H1 (cell line): ENCODE data around the gene ANKS1B.

ENCODE experiments used
- CREB1 ChIP-seq: IDR thresholded peaks from 2 replicates; pipeline ENCODE4 v1.6.1; 2012; ENCODE audit warnings: inconsistent platforms
- EP300 ChIP-seq, 2 experiments: IDR thresholded peaks; 1 replicate in 1 of 2; 2 replicates in 1 of 2; pipeline ENCODE4 v1.6.1; 2011 to 2012; ENCODE audit warnings: low read depth in 2 of 2, low read length in 2 of 2, mild to moderate bottlenecking in 2 of 2, borderline replicate concordance in 1 of 2, inconsistent platforms in 1 of 2, moderate library complexity in 1 of 2
- HDAC2 ChIP-seq, 2 experiments: fragments of 300-600 bp in 1 of 2; sonication (generic) in 1 of 2; IDR thresholded peaks; 2 replicates each; pipeline ENCODE4 v1.6.1; 2011 to 2012; ENCODE audit warnings: low read depth in 2 of 2, low read length in 2 of 2, mild to moderate bottlenecking in 2 of 2, moderate library complexity in 2 of 2, borderline replicate concordance in 1 of 2, inconsistent platforms in 1 of 2
- JUN ChIP-seq: IDR thresholded peaks from 2 replicates; pipeline ENCODE4 v1.6.1; 2011; ENCODE audit warnings: low read depth, mild to moderate bottlenecking, improper control_type of control experiment, low read length
- POLR2A ChIP-seq, 2 experiments: IDR thresholded peaks; 1 replicate in 1 of 2; 2 replicates in 1 of 2; pipeline ENCODE4 v1.6.1; 2011; ENCODE audit warnings: low read depth in 2 of 2, low read length in 2 of 2, mild to moderate bottlenecking in 2 of 2; ENCODE audit errors: control extremely low read depth in 1 of 2
- POLR2AphosphoS5 ChIP-seq: IDR thresholded peaks from 2 replicates; pipeline ENCODE4 v1.6.1; 2011; ENCODE audit warnings: low read depth, low read length
- SIN3A ChIP-seq, 2 experiments: IDR thresholded peaks in 1 of 2; conservative IDR thresholded peaks in 1 of 2; 2 replicates each; pipeline ENCODE4 v1.6.1; 2011 to 2012; ENCODE audit warnings: low read length in 2 of 2, improper control_type of control experiment in 1 of 2, low read depth in 1 of 2, mild to moderate bottlenecking in 1 of 2
- SP1 ChIP-seq: IDR thresholded peaks from 2 replicates; pipeline ENCODE4 v1.6.1; 2011; ENCODE audit warnings: low read depth, low read length
- TCF12 ChIP-seq: IDR thresholded peaks from 2 replicates; pipeline ENCODE4 v1.6.1; 2011; ENCODE audit warnings: low read depth, mild to moderate bottlenecking, low read length
- ZNF274 ChIP-seq: IDR thresholded peaks from 2 replicates; pipeline ENCODE4 v1.7.0; 2012; ENCODE audit warnings: low read length, borderline replicate concordance; ENCODE audit errors: extremely low read depth
- TF ChIP-seq, protein P1 (sequence below), 3 experiments: IDR thresholded peaks; 1 replicate in 2 of 3; 2 replicates in 1 of 3; pipeline versions ENCODE4 v1.5.1 to v1.6.1; 2011; ENCODE audit warnings: low read length in 3 of 3, mild to moderate bottlenecking in 3 of 3, inconsistent platforms in 2 of 3, low read depth in 1 of 3, moderate library complexity in 1 of 3; ENCODE audit not compliant: insufficient read depth in 1 of 3; ENCODE audit errors: control extremely low read depth in 1 of 3
- TF ChIP-seq, protein P2 (sequence below): IDR thresholded peaks from 2 replicates; pipeline ENCODE4 v1.6.1; 2011; ENCODE audit warnings: low read length, improper control_type of control experiment

DNA sequence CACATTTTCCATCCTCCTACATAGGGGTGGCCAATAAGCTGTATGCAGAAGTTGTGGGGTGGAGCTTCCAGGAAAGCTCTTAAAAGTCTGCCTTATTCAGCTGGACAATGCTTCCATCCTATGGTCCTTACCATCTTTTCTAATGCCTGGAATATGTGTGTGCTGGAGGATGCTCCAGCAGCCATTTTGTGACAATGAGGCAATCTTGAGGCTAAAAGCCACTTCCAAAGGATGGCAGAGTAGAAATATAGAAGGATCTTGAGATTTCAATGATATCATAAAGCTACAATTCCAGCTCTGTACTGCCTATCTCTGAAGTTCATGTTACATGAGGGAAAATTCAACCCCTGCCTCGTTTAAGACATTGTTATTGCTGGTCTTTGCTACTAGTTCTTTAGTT, 1244.0 kb downstream of the ANKS1B start:
- TF ChIP-seq, protein P1, sequence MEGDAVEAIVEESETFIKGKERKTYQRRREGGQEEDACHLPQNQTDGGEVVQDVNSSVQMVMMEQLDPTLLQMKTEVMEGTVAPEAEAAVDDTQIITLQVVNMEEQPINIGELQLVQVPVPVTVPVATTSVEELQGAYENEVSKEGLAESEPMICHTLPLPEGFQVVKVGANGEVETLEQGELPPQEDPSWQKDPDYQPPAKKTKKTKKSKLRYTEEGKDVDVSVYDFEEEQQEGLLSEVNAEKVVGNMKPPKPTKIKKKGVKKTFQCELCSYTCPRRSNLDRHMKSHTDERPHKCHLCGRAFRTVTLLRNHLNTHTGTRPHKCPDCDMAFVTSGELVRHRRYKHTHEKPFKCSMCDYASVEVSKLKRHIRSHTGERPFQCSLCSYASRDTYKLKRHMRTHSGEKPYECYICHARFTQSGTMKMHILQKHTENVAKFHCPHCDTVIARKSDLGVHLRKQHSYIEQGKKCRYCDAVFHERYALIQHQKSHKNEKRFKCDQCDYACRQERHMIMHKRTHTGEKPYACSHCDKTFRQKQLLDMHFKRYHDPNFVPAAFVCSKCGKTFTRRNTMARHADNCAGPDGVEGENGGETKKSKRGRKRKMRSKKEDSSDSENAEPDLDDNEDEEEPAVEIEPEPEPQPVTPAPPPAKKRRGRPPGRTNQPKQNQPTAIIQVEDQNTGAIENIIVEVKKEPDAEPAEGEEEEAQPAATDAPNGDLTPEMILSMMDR (IDR thresholded peaks at IDR 0.05; ENCODE audit: control extremely low read depth in 1 of 3, insufficient read depth in 1 of 3, low read depth in 1 of 3, low read length in 3 of 3), result no peak
- TF ChIP-seq TCF12 (no peak), POLR2A (IDR thresholded peaks at IDR 0.05; ENCODE audit: control extremely low read depth in 1 of 2, low read depth in 2 of 2, low read length in 2 of 2) (no peak), SP1 (no peak), CREB1 (no peak), SIN3A (conservative IDR thresholded peaks at IDR 0.05 in 1 of 2, IDR thresholded peaks at IDR 0.05 in 1 of 2; ENCODE audit: low read depth in 1 of 2, low read length in 2 of 2) (no peak), EP300 (IDR thresholded peaks at IDR 0.05; ENCODE audit: borderline replicate concordance in 1 of 2, low read depth in 2 of 2, low read length in 2 of 2) (no peak), POLR2AphosphoS5 (no peak), JUN (no peak), ZNF274 (no peak), HDAC2 (IDR thresholded peaks at IDR 0.05; ENCODE audit: borderline replicate concordance in 1 of 2, low read depth in 2 of 2, low read length in 2 of 2) (no peak)
- TF ChIP-seq, protein P2, sequence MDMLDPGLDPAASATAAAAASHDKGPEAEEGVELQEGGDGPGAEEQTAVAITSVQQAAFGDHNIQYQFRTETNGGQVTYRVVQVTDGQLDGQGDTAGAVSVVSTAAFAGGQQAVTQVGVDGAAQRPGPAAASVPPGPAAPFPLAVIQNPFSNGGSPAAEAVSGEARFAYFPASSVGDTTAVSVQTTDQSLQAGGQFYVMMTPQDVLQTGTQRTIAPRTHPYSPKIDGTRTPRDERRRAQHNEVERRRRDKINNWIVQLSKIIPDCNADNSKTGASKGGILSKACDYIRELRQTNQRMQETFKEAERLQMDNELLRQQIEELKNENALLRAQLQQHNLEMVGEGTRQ, result no peak
